ENCODE results near the gene PTGES3. TPM values are rescaled to one million over a fixed set of nuclear protein-coding genes. Genes with fewer than 3 reads are reported as not detected.

The PTGES3 gene
- total and polyA plus RNA-seq, 10 of the 15 experiments (the other 5 are each of a cell fraction or from before 2014, with no cell fraction given) = 117 to 520 (median 175) TPM

GRCh38 chr12:56631790-56632700, 56.0 kb downstream of the PTGES3 start (continued):
- TF ChIP-seq SPI1 (IDR thresholded peaks at IDR 0.05; ENCODE audit: borderline replicate concordance, insufficient read depth, low read depth, low read length) (peak; percentile 85), NR2F1 (conservative IDR thresholded peaks at IDR 0.05) (peak; percentile 29), CREM (IDR thresholded peaks at IDR 0.05; ENCODE audit: low read depth) (peak; percentile 29; the same call in 1 of the 2 replicates)

GRCh38 chr12:56630180-56630632, 57.9 kb downstream of the PTGES3 start, which contains the start of gene BAZ2A:
BAZ2A (minus strand) TSS chr12:56630326; CDS start chr12:56617530, 12,796 bp downstream.
- Histone ChIP-seq H3K9me3 (replicated peaks; ENCODE audit: control insufficient read depth, insufficient read depth, low read length) (no peaks in the 10 kb centered on the region), H3K36me3 (ENCODE audit: control insufficient read depth in 2 of 2, insufficient read depth in 2 of 2, low read length in 1 of 2) (peaks cover 0 to 7% of the 10 kb centered on the region in 2 experiments; a peak in 2 of 4 replicates), H3K79me2 (ENCODE audit: control insufficient read depth, insufficient read depth, low read length) (peaks cover 91% of the 10 kb centered on the region), H3K9ac (ENCODE audit: control insufficient read depth, insufficient read depth, low read length) (peak within 1 kb of the TSS; percentile 98), H3K27ac (ENCODE audit: control insufficient read depth, insufficient read depth) (peak within 1 kb of the TSS; percentile 90), H2AFZ (ENCODE audit: control insufficient read depth, low read depth, low read length) (peak within 1 kb of the TSS; percentile 50), H3K4me3 (peak within 1 kb of the TSS; percentile 100), H4K20me1 (ENCODE audit: control insufficient read depth, insufficient read depth) (no peaks in the 10 kb centered on the region), H3K4me2 (ENCODE audit: control insufficient read depth, insufficient read depth) (peak within 1 kb of the TSS; percentile 82), H3K27me3 (replicated peaks in 1 of 2; ENCODE audit: control insufficient read depth in 2 of 2, insufficient read depth in 2 of 2, low read length in 1 of 2) (no peaks in the 10 kb centered on the region), H3K4me1 (ENCODE audit: control insufficient read depth, insufficient read depth, low read length) (peaks cover 47% of the 10 kb centered on the region)
- BruUV-seq (replicated peaks) = no TSS peak
- ChIA-PET RAD21 (ENCODE audit: unreplicated experiment) (interaction anchor here (0.5 to 10.0 kb wide), 6 partner anchors 16 to 481 kb away, joined by 3 to 176 read pairs (median 4); partner anchors contain the start of genes ATP5F1B, PTGES3, STAT2 and STAT6), CTCF (interaction anchor here (0.6 kb wide), 1 partner anchor 31 kb away, joined by 3 read pairs; no protein-coding TSS in a partner anchor), SMC1A (ENCODE audit: uncharacterized antibody, unreplicated experiment) (interaction anchor here (1.9 to 2.1 kb wide), 2 partner anchors 15 to 54 kb away, joined by 7 to 12 read pairs; partner anchors contain the start of gene ATP5F1B), POLR2A (interaction anchor here (0.6 to 3.0 kb wide), 9 partner anchors 13 to 481 kb away, joined by 3 to 29 read pairs (median 4); partner anchors contain the start of genes NEMP1, PTGES3, RBMS2 and STAT6)
- no peak for FAIRE-seq
- peak; percentile 79 for ATAC-seq
- in situ Hi-C loops (cut with MboI) = loop anchor here (10.0 kb wide), 1 partner anchor 455 kb away; the partner anchor contains the start of gene NAB2
- intact Hi-C loops (cut with micrococcal nuclease; ENCODE audit: unreplicated experiment) = no loop called here
- WGBS (ENCODE audit: insufficient coverage, insufficient replicate concordance, low lambda C conversion rate, missing lambda C conversion rate) = 3% methylated on average over 10 of the region's 31 CpGs
- no peak for DNase-seq (ENCODE audit: low read depth, low spot score)
- no peak for TF ChIP-seq NR2F1 (conservative IDR thresholded peaks at IDR 0.05)
- TF ChIP-seq SUPT20H (IDR thresholded peaks at IDR 0.05; ENCODE audit: borderline replicate concordance, control insufficient read depth, low read depth, low read length) = no peak
- no peak for TF ChIP-seq KAT2A (conservative IDR thresholded peaks at IDR 0.05; ENCODE audit: control insufficient read depth, low read depth, low read length)
- TF ChIP-seq IKZF1 (conservative IDR thresholded peaks at IDR 0.05) = peak; percentile 83
- TF ChIP-seq, protein P1, sequence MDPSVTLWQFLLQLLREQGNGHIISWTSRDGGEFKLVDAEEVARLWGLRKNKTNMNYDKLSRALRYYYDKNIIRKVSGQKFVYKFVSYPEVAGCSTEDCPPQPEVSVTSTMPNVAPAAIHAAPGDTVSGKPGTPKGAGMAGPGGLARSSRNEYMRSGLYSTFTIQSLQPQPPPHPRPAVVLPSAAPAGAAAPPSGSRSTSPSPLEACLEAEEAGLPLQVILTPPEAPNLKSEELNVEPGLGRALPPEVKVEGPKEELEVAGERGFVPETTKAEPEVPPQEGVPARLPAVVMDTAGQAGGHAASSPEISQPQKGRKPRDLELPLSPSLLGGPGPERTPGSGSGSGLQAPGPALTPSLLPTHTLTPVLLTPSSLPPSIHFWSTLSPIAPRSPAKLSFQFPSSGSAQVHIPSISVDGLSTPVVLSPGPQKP (IDR thresholded peaks at IDR 0.05; ENCODE audit: low read depth, low read length) = peak; percentile 74
- no peak; the same call in 1 of the 2 replicates for TF ChIP-seq ZBED1 (IDR thresholded peaks at IDR 0.05; ENCODE audit: borderline replicate concordance)
- TF ChIP-seq NBN (IDR thresholded peaks at IDR 0.05) = peak; percentile 83
- TF ChIP-seq KDM1A (IDR thresholded peaks at IDR 0.05; ENCODE audit: borderline replicate concordance) = no peak
- no peak for TF ChIP-seq RB1 (IDR thresholded peaks at IDR 0.05; ENCODE audit: borderline replicate concordance)
- TF ChIP-seq ZNF384 (IDR thresholded peaks at IDR 0.05; ENCODE audit: borderline replicate concordance, low read depth, low read length) = no peak
- no peak for TF ChIP-seq CUX1 (IDR thresholded peaks at IDR 0.05; ENCODE audit: insufficient replicate concordance, low read depth, low read length)
